ENCODE data around the gene MRRF.

Gene MRRF

GRCh38 chr9:122261469-122261881 lies 3.2 kb upstream of the MRRF start:
- Histone ChIP-seq H3F3A (ENCODE audit: low read depth) (no peaks in the 10 kb centered on the region), H3K4me2 (ENCODE audit: low read depth, low read length, poor library complexity, severe bottlenecking) (peak overlapping the region; percentile 79), H3K4me3 (ENCODE audit: low read length, poor library complexity, severe bottlenecking) (peak overlapping the region; percentile 86), H2AFZ (ENCODE audit: low read length) (no peak overlapping the region), H3K9me3 (ENCODE audit: insufficient read depth, low read depth, low read length) (no peaks in the 10 kb centered on the region), H3K27me3 (ENCODE audit: insufficient read depth, low read length, poor library complexity, severe bottlenecking) (no peaks in the 10 kb centered on the region), H3K79me2 (ENCODE audit: insufficient read depth, low read length) (peaks cover 79% of the 10 kb centered on the region), H3K4me1 (ENCODE audit: insufficient read depth, low read length, poor library complexity, severe bottlenecking) (peaks cover 49% of the 10 kb centered on the region), H3K9me2 (replicated peaks; ENCODE audit: low read depth, low read length) (no peaks in the 10 kb centered on the region), H3K36me3 (ENCODE audit: insufficient read depth, low read length) (peaks cover 22% of the 10 kb centered on the region; the same call in 1 of the 2 replicates), H3K9ac (ENCODE audit: low read depth, low read length, poor library complexity, severe bottlenecking) (peak overlapping the region; percentile 29), H4K20me1 (ENCODE audit: insufficient read depth, low read length, poor library complexity, severe bottlenecking) (peaks cover 28% of the 10 kb centered on the region)
- TF ChIP-seq CTCF (conservative IDR thresholded peaks at IDR 0.05; ENCODE audit: low read length) = no peak
- no peak for TF ChIP-seq EZH2phosphoT487 (IDR thresholded peaks at IDR 0.05; ENCODE audit: borderline replicate concordance)

- Histone ChIP-seq H3K9me2 (replicated peaks; ENCODE audit: low read depth, low read length) (no peaks in the 10 kb centered on the region), H3K9ac (ENCODE audit: low read depth, low read length, poor library complexity, severe bottlenecking) (peak overlapping the region; percentile 92), H2AFZ (ENCODE audit: low read length) (no peak overlapping the region), H3K4me2 (ENCODE audit: low read depth, low read length, poor library complexity, severe bottlenecking) (peak overlapping the region; percentile 79), H4K20me1 (ENCODE audit: insufficient read depth, low read length, poor library complexity, severe bottlenecking) (peaks cover 28% of the 10 kb centered on the region), H3F3A (ENCODE audit: low read depth) (no peaks in the 10 kb centered on the region), H3K36me3 (ENCODE audit: insufficient read depth, low read length) (peaks cover 22% of the 10 kb centered on the region; the same call in 1 of the 2 replicates), H3K9me3 (ENCODE audit: insufficient read depth, low read depth, low read length) (no peaks in the 10 kb centered on the region), H3K4me1 (ENCODE audit: insufficient read depth, low read length, poor library complexity, severe bottlenecking) (peaks cover 49% of the 10 kb centered on the region), H3K4me3 (ENCODE audit: low read length, poor library complexity, severe bottlenecking) (peak overlapping the region; percentile 86), H3K79me2 (ENCODE audit: insufficient read depth, low read length) (peaks cover 75% of the 10 kb centered on the region), H3K27me3 (ENCODE audit: insufficient read depth, low read length, poor library complexity, severe bottlenecking) (no peaks in the 10 kb centered on the region)
- TF ChIP-seq EZH2phosphoT487 (IDR thresholded peaks at IDR 0.05; ENCODE audit: borderline replicate concordance) = no peak
- no peak for TF ChIP-seq CTCF (conservative IDR thresholded peaks at IDR 0.05; ENCODE audit: low read length)
These were observed 2.6 kb upstream of the MRRF start for GRCh38 chr9:122262073-122262472.

GRCh38 chr9:122263699-122264349 lies 858 bp upstream of the MRRF start:
- Histone ChIP-seq H3K36me3 (ENCODE audit: insufficient read depth, low read length) (peaks cover 19% of the 10 kb centered on the region; the same call in 1 of the 2 replicates), H3F3A (ENCODE audit: low read depth) (no peaks in the 10 kb centered on the region), H3K79me2 (ENCODE audit: insufficient read depth, low read length) (peaks cover 80% of the 10 kb centered on the region), H3K27me3 (ENCODE audit: insufficient read depth, low read length, poor library complexity, severe bottlenecking) (no peaks in the 10 kb centered on the region), H3K9me2 (replicated peaks; ENCODE audit: low read depth, low read length) (no peaks in the 10 kb centered on the region), H4K20me1 (ENCODE audit: insufficient read depth, low read length, poor library complexity, severe bottlenecking) (peaks cover 28% of the 10 kb centered on the region), H3K4me1 (ENCODE audit: insufficient read depth, low read length, poor library complexity, severe bottlenecking) (peaks cover 49% of the 10 kb centered on the region), H2AFZ (ENCODE audit: low read length) (peak overlapping the region; percentile 94; the same call in 1 of the 2 replicates), H3K9ac (ENCODE audit: low read depth, low read length, poor library complexity, severe bottlenecking) (peak overlapping the region; percentile 92), H3K4me2 (ENCODE audit: low read depth, low read length, poor library complexity, severe bottlenecking) (peak overlapping the region; percentile 79), H3K9me3 (ENCODE audit: insufficient read depth, low read depth, low read length) (no peaks in the 10 kb centered on the region), H3K4me3 (ENCODE audit: low read length, poor library complexity, severe bottlenecking) (peak overlapping the region; percentile 86)
- no peak for TF ChIP-seq CTCF (conservative IDR thresholded peaks at IDR 0.05; ENCODE audit: low read length)
- TF ChIP-seq EZH2phosphoT487 (IDR thresholded peaks at IDR 0.05; ENCODE audit: borderline replicate concordance) = no peak
